MM.1S (cell line): ENCODE results near the gene KRT4.

Experiments used
- EZH2 ChIP-seq: fragments of 300-600 bp; sonication (generic); optimal IDR thresholded peaks from 2 replicates; pipeline ENCODE3; 2017; ENCODE audit warnings: low read depth, mild to moderate bottlenecking, antibody characterized with exemption, low read length, mixed read lengths
- EZH2phosphoT487 ChIP-seq: fragments of 300-600 bp; sonication (generic); IDR thresholded peaks from 2 replicates; pipeline ENCODE4 v1.6.1; 2018; ENCODE audit warnings: antibody characterized with exemption, low read length
- TF ChIP-seq, protein P1 (sequence below): fragments of 300-600 bp; sonication (generic); IDR thresholded peaks from 2 replicates; pipeline ENCODE4 v1.5.1; 2016; ENCODE audit warnings: antibody characterized with exemption, low read length, mixed read lengths

DNA sequence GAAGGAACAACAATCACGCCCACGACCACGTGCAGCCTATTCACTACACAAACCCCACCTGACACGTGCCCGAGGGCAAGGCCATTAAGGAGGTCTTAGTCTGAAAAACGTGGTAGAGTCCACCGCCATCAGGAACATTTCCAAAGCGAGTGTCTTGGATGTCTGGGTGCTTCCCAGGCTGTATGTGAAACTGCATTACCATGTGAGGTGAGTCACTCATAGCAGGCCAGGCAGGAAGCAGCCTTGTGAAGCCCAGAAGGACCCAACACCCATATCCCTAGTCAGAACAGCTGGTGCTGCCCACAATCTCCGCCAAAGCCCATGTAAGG lies 23.5 kb upstream of the KRT4 start:
- TF ChIP-seq EZH2: no peak
- TF ChIP-seq, protein P1, sequence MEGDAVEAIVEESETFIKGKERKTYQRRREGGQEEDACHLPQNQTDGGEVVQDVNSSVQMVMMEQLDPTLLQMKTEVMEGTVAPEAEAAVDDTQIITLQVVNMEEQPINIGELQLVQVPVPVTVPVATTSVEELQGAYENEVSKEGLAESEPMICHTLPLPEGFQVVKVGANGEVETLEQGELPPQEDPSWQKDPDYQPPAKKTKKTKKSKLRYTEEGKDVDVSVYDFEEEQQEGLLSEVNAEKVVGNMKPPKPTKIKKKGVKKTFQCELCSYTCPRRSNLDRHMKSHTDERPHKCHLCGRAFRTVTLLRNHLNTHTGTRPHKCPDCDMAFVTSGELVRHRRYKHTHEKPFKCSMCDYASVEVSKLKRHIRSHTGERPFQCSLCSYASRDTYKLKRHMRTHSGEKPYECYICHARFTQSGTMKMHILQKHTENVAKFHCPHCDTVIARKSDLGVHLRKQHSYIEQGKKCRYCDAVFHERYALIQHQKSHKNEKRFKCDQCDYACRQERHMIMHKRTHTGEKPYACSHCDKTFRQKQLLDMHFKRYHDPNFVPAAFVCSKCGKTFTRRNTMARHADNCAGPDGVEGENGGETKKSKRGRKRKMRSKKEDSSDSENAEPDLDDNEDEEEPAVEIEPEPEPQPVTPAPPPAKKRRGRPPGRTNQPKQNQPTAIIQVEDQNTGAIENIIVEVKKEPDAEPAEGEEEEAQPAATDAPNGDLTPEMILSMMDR: no peak
- TF ChIP-seq EZH2phosphoT487: no peak
